RPMI8226 (cell line): Measurements from ENCODE around the gene WFIKKN2.
A peak's percentile ranks its signal among the peaks of the same experiment; 100 is the strongest.

Source experiments
- DNase-seq: peaks from one replicate; pipeline ENCODE4 v3.0.0-alpha.2; 2015

WFIKKN2 gene

GRCh38 chr17:50813583-50813982 lies 21.8 kb upstream of the WFIKKN2 start:
- no peak for DNase-seq

GRCh38 chr17:50815400-50815799 lies 20.0 kb upstream of the WFIKKN2 start:
- DNase-seq = no peak

GRCh38 chr17:50816271-50816670 lies 19.1 kb upstream of the WFIKKN2 start:
- no peak for DNase-seq

- peak; percentile 66 for DNase-seq
Observed at GRCh38 chr17:50816771-50817751, 18.3 kb upstream of the WFIKKN2 start.

GRCh38 chr17:50817838-50818237 lies 17.5 kb upstream of the WFIKKN2 start:
- DNase-seq = no peak

GRCh38 chr17:50818261-50818660 lies 17.1 kb upstream of the WFIKKN2 start:
- no peak for DNase-seq

GRCh38 chr17:50818921-50819657 lies 16.3 kb upstream of the WFIKKN2 start:
- DNase-seq = peak; percentile 37

- no peak for DNase-seq
Observed at GRCh38 chr17:50820651-50821050, 14.7 kb upstream of the WFIKKN2 start.

GRCh38 chr17:50822550-50822949 lies 12.8 kb upstream of the WFIKKN2 start:
- no peak for DNase-seq

GRCh38 chr17:50824429-50824828 lies 11.0 kb upstream of the WFIKKN2 start:
- no peak for DNase-seq

- no peak for DNase-seq
Observed at GRCh38 chr17:50825188-50825587, 10.2 kb upstream of the WFIKKN2 start.

GRCh38 chr17:50828508-50829170 lies 6.7 kb upstream of the WFIKKN2 start:
- peak; percentile 69 for DNase-seq

- no peak for DNase-seq
Observed at GRCh38 chr17:50829332-50829731, 6.1 kb upstream of the WFIKKN2 start.

- DNase-seq = no peak
Observed at GRCh38 chr17:50830352-50830751, 5.0 kb upstream of the WFIKKN2 start.

GRCh38 chr17:50830994-50831393 lies 4.4 kb upstream of the WFIKKN2 start:
- DNase-seq = no peak

- no peak for DNase-seq
Observed at GRCh38 chr17:50831471-50831928, 3.9 kb upstream of the WFIKKN2 start.

- no peak for DNase-seq
Observed at GRCh38 chr17:50832267-50832863, 3.0 kb upstream of the WFIKKN2 start.

GRCh38 chr17:50832864-50833381 lies 2.5 kb upstream of the WFIKKN2 start:
- no peak for DNase-seq

- no peak for DNase-seq
Observed at GRCh38 chr17:50833510-50834428, 1.6 kb upstream of the WFIKKN2 start.

GRCh38 chr17:50834429-50835300 lies 721 bp upstream of the WFIKKN2 start:
- no peak for DNase-seq
